A549 (cell line): ENCODE data around the gene KRTAP17-1.

Source experiments
- CBX8 ChIP-seq: fragments of 200-600 bp; sonication (generic); IDR thresholded peaks from 2 replicates; pipeline ENCODE4 v1.6.1; 2016
- CTCF ChIP-seq: fragments of >200 bp; sonication (Bioruptor Twin); formaldehyde crosslinking; IDR thresholded peaks from 3 replicates; pipeline ENCODE4 v1.5.1; 2016
- EHF ChIP-seq: fragments of 250-450 bp; sonication (Bioruptor Pico); IDR thresholded peaks from 2 replicates; pipeline ENCODE4 v1.5.0; 2020; ENCODE audit warnings: mild to moderate bottlenecking
- MAZ ChIP-seq: fragments of 150-350 bp; IDR thresholded peaks from 2 replicates; pipeline ENCODE4 v1.6.1; 2014; ENCODE audit warnings: antibody characterized with exemption, low read depth, low read length, borderline replicate concordance
- MYC ChIP-seq: IDR thresholded peaks from 2 replicates; pipeline ENCODE4 v1.6.1; 2012; ENCODE audit warnings: mild to moderate bottlenecking, inconsistent platforms, low read length, improper control_type of control experiment, borderline replicate concordance
- POLR2A ChIP-seq: IDR thresholded peaks from 2 replicates; pipeline ENCODE4 v1.6.1; 2012; ENCODE audit warnings: mild to moderate bottlenecking, low read length
- ZSCAN20 ChIP-seq: fragments of 250-450 bp; sonication (Bioruptor Pico); IDR thresholded peaks from 2 replicates; pipeline ENCODE4 v1.8.0; 2022; ENCODE audit warnings: mild to moderate bottlenecking, moderate library complexity
- TF ChIP-seq, protein P1 (sequence below): fragments of 450-650 bp; IDR thresholded peaks from 2 replicates; pipeline ENCODE4 v1.6.1; 2014; ENCODE audit warnings: antibody characterized with exemption

GRCh38 chr17:41333836-41334235 is 18.3 kb upstream of the KRTAP17-1 start:
- TF ChIP-seq EHF (CRISPR knock-in tag) (no peak), MAZ (no peak), CTCF (no peak), MYC (no peak), ZSCAN20 (CRISPR knock-in tag) (no peak), POLR2A (no peak), CBX8 (no peak)
- TF ChIP-seq, protein P1, sequence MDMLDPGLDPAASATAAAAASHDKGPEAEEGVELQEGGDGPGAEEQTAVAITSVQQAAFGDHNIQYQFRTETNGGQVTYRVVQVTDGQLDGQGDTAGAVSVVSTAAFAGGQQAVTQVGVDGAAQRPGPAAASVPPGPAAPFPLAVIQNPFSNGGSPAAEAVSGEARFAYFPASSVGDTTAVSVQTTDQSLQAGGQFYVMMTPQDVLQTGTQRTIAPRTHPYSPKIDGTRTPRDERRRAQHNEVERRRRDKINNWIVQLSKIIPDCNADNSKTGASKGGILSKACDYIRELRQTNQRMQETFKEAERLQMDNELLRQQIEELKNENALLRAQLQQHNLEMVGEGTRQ: no peak
